Tibial artery (tissue), 4 donors: ENCODE data around the gene TBC1D19.

Source experiments
- DNase-seq, 2 donors: peaks; one replicate each; pipeline ENCODE4 v3.0.0-alpha.2; 2019
- H3K27ac ChIP-seq, 2 donors: fragments of 200-600 bp; sonication (generic) in 1 of 2; 1 replicate in 1 of 2; 2 replicates in 1 of 2; pipeline ENCODE4 v1.5.1; 2018 to 2019; ENCODE audit warnings: mild to moderate bottlenecking in 1 of 2
- H3K27me3 ChIP-seq, 2 donors: fragments of 200-600 bp; sonication (generic) in 1 of 2; one replicate each; pipeline versions ENCODE4 v1.5.1 to v1.6.0; 2016 to 2019
- H3K36me3 ChIP-seq, 3 donors: fragments of 200-600 bp; sonication (generic) in 2 of 3; one replicate each; pipeline ENCODE4 v1.5.1; 2016 to 2019; ENCODE audit warnings: mild to moderate bottlenecking in 2 of 3
- H3K4me1 ChIP-seq, 4 donors: fragments of 200-600 bp; sonication (generic) in 2 of 4; 1 replicate in 3 of 4; 2 replicates in 1 of 4; pipeline ENCODE4 v1.5.1; 2016 to 2019
- H3K4me3 ChIP-seq, 2 donors: fragments of 200-600 bp; sonication (generic) in 1 of 2; 1 replicate in 1 of 2; 2 replicates in 1 of 2; pipeline ENCODE4 v1.5.1; 2018 to 2019; ENCODE audit warnings: mild to moderate bottlenecking in 2 of 2
- H3K9me3 ChIP-seq, 3 donors: fragments of 200-600 bp; sonication (generic) in 1 of 3; one replicate each; pipeline ENCODE4 v1.5.1; 2016 to 2019
- intact Hi-C: fragments of 100-400 bp; cut with DNase I; formaldehyde crosslinking; loops from one replicate; pipeline ENCODE4 v1.15.0; 2023; ENCODE audit warnings: low total_unique reads
- TF ChIP-seq, protein P1 (sequence below), 2 experiments: fragments of 200-600 bp in 1 of 2; fragments of 450-650 bp in 1 of 2; IDR thresholded peaks; one replicate each; pipeline ENCODE4 v1.5.1; 2017 to 2019; ENCODE audit warnings: antibody characterized with exemption in 2 of 2, mild to moderate bottlenecking in 1 of 2, moderate library complexity in 1 of 2

Gene TBC1D19

GRCh38 chr4:26792639-26793038, 208.8 kb downstream of the TBC1D19 start:
- Histone ChIP-seq H3K4me1 (peaks cover 0 to 13% (median 9%) of the 10 kb centered on the region in 4 donors), H3K27me3 (no peaks in the 10 kb centered on the region), H3K36me3 (no peaks in the 10 kb centered on the region), H3K27ac (no peak overlapping the region), H3K9me3 (no peaks in the 10 kb centered on the region), H3K4me3 (no peak overlapping the region)
- DNase-seq: no peak
- intact Hi-C loops: no loop called here
- TF ChIP-seq, protein P1, sequence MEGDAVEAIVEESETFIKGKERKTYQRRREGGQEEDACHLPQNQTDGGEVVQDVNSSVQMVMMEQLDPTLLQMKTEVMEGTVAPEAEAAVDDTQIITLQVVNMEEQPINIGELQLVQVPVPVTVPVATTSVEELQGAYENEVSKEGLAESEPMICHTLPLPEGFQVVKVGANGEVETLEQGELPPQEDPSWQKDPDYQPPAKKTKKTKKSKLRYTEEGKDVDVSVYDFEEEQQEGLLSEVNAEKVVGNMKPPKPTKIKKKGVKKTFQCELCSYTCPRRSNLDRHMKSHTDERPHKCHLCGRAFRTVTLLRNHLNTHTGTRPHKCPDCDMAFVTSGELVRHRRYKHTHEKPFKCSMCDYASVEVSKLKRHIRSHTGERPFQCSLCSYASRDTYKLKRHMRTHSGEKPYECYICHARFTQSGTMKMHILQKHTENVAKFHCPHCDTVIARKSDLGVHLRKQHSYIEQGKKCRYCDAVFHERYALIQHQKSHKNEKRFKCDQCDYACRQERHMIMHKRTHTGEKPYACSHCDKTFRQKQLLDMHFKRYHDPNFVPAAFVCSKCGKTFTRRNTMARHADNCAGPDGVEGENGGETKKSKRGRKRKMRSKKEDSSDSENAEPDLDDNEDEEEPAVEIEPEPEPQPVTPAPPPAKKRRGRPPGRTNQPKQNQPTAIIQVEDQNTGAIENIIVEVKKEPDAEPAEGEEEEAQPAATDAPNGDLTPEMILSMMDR (IDR thresholded peaks at IDR 0.05): no peak

GRCh38 chr4:26793735-26794134, 209.9 kb downstream of the TBC1D19 start:
- Histone ChIP-seq H3K4me3 (no peak overlapping the region), H3K27ac (no peak overlapping the region), H3K4me1 (peaks cover 0 to 7% (median 0%) of the 10 kb centered on the region in 4 donors), H3K9me3 (no peaks in the 10 kb centered on the region), H3K27me3 (no peaks in the 10 kb centered on the region), H3K36me3 (no peaks in the 10 kb centered on the region)
- intact Hi-C loops: no loop called here
- TF ChIP-seq, protein P1 (IDR thresholded peaks at IDR 0.05): no peak
- DNase-seq: no peak

GRCh38 chr4:26796081-26796480, 212.2 kb downstream of the TBC1D19 start:
- Histone ChIP-seq H3K36me3 (no peaks in the 10 kb centered on the region), H3K4me1 (peaks cover 0 to 7% (median 0%) of the 10 kb centered on the region in 4 donors), H3K27me3 (no peaks in the 10 kb centered on the region), H3K9me3 (no peaks in the 10 kb centered on the region), H3K27ac (no peak overlapping the region), H3K4me3 (no peak overlapping the region)
- intact Hi-C loops: no loop called here
- TF ChIP-seq, protein P1 (IDR thresholded peaks at IDR 0.05): no peak
- DNase-seq: no peak

DNA sequence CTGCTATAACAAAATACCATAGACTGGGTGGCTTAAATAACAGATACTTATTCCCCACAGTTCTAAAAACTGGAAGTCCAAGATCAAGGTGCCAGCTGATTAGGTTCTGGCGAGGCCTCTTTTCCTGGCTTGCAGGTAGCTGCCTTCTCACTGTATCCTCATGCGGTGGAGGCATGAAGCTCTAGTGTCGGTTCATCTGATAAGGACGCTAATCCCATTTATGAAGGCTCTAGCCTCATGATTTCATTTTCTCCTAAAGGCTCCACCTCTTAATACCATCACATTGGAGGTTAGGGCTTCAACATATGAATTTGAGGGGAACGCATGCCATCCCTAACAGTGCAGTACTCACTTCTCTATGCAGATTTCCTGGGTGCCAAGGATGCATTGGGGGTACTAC, 218.9 kb downstream of the TBC1D19 start:
- intact Hi-C loops: no loop called here
- no peaks in the 10 kb centered on the region for H3K4me1 ChIP-seq

DNA sequence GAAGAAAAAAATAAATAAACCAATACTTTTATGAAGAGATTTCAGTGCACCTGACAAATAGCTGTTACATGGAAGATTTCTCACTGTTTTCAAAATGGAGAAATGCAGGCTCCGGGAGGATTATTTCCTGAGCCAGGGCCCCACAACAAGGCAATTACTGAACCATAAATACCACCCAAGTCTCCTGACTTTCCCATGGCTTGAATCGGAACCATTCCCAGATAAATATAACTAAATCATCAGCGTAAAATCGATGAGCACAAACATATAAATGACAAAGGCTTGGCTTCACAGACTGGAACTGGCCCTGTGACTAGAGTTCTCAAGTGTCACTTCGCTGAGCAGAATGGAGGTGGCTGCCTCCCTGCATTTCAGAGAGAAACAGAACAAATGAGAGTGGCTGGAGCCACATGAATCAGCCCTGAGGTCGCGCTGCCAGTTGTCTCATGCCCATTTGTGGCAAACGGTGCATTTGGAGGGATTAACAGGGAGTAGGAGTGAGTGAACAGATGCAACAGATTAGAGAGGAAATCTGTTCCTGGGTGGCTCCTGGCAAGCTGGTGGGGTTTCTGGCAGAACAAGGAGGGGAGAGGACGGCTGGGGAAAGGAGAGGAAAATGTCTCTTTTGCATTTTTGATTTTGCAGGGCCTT, 219.5 kb downstream of the TBC1D19 start:
- TF ChIP-seq, protein P1 (IDR thresholded peaks at IDR 0.05): no peak
- intact Hi-C loops: no loop called here
- DNase-seq: no peak
- no peaks in the 10 kb centered on the region for H3K27me3 ChIP-seq
- H3K4me1 ChIP-seq: no peaks in the 10 kb centered on the region
- no peaks in the 10 kb centered on the region for H3K36me3 ChIP-seq
- no peaks in the 10 kb centered on the region for H3K9me3 ChIP-seq
- H3K27ac ChIP-seq: no peak overlapping the region
- no peak overlapping the region for H3K4me3 ChIP-seq

More for the DNA sequence above, 218.9 kb downstream of the TBC1D19 start:
- H3K27ac ChIP-seq: no peak overlapping the region
- DNase-seq: no peak
- H3K36me3 ChIP-seq: no peaks in the 10 kb centered on the region
- no peaks in the 10 kb centered on the region for H3K9me3 ChIP-seq
- H3K4me3 ChIP-seq: no peak overlapping the region
- no peaks in the 10 kb centered on the region for H3K27me3 ChIP-seq
- TF ChIP-seq, protein P1 (IDR thresholded peaks at IDR 0.05): no peak
